ENCODE data around the gene RSRP1.
"Not testable (repeated sequence)": the region's sequence is repeated elsewhere in the genome, so short reads cannot be mapped to it uniquely, and the experiment has no call there.

DNA sequence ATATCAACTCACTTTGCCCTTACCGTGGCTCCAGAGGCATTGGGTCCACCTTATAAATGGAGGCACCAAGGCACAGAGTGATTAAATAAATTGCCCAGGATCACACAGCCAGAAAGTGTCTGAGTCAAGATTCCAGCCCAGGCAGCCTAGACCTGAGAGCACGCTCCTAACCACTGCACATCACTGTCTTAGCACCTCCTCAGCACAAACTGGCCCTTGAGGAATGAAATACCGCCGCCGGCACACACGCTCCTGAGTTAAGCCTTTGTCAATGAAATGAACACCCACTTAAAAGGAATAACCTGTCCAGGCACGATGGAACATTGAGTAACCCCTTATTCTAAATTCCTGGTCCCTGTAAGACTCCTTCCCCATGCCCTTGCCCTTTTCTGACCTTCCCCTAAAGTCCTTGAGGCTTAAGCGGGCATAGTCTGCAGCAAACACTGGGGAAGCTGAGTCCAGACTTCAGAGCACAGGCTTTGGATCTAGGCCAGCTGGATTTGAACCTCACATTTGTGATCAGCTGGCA, 41.4 kb upstream of the RSRP1 start:
- TF ChIP-seq, protein P1, sequence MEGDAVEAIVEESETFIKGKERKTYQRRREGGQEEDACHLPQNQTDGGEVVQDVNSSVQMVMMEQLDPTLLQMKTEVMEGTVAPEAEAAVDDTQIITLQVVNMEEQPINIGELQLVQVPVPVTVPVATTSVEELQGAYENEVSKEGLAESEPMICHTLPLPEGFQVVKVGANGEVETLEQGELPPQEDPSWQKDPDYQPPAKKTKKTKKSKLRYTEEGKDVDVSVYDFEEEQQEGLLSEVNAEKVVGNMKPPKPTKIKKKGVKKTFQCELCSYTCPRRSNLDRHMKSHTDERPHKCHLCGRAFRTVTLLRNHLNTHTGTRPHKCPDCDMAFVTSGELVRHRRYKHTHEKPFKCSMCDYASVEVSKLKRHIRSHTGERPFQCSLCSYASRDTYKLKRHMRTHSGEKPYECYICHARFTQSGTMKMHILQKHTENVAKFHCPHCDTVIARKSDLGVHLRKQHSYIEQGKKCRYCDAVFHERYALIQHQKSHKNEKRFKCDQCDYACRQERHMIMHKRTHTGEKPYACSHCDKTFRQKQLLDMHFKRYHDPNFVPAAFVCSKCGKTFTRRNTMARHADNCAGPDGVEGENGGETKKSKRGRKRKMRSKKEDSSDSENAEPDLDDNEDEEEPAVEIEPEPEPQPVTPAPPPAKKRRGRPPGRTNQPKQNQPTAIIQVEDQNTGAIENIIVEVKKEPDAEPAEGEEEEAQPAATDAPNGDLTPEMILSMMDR (IDR thresholded peaks at IDR 0.05 in 4 of 5, conservative IDR thresholded peaks at IDR 0.05 in 1 of 5), result not testable (repeated sequence)
- TF ChIP-seq POLR2A (IDR thresholded peaks at IDR 0.05), result not testable (repeated sequence)
